HepG2 (cell line): ENCODE results near the gene HSPB2. TPM values are rescaled to one million over a fixed set of nuclear protein-coding genes. Genes with fewer than 3 reads are reported as not detected.
A peak's percentile ranks its signal among the peaks of the same experiment; 100 is the strongest.

Experiments
- DRAP1 ChIP-seq: IDR thresholded peaks from 2 replicates; pipeline ENCODE4 v1.6.1; 2016; ENCODE audit warnings: missing genetic modification reagents, missing compliant biosample characterization
- EP300 ChIP-seq, 3 experiments: sonication (generic) in 1 of 3; formaldehyde crosslinking in 1 of 3; IDR thresholded peaks; 2 replicates each; pipeline versions ENCODE4 v1.5.1 to v1.6.1; 2011 to 2020; ENCODE audit warnings: low read depth in 2 of 3, low read length in 2 of 3, borderline replicate concordance in 1 of 3, improper control_type of control experiment in 1 of 3, mild to moderate bottlenecking in 1 of 3, missing genetic modification reagents in 1 of 3, moderate library complexity in 1 of 3
- ETS1 ChIP-seq: sonication (generic); formaldehyde crosslinking; IDR thresholded peaks from 2 replicates; pipeline ENCODE4 v1.4.0; 2020; ENCODE audit warnings: missing genetic modification reagents
- GATAD2A ChIP-seq: IDR thresholded peaks from 2 replicates; pipeline ENCODE4 v1.6.1; 2016
- HBP1 ChIP-seq: IDR thresholded peaks from 2 replicates; pipeline ENCODE4 v1.6.1; 2016; ENCODE audit warnings: low read depth, control low read depth
- ISL2 ChIP-seq: sonication (generic); formaldehyde crosslinking; IDR thresholded peaks from 2 replicates; pipeline ENCODE4 v1.5.0; 2020; ENCODE audit warnings: missing genetic modification reagents
- KLF9 ChIP-seq: IDR thresholded peaks from 2 replicates; pipeline ENCODE4 v1.6.1; 2016; ENCODE audit warnings: low read depth
- MIER3 ChIP-seq: IDR thresholded peaks from 2 replicates; pipeline ENCODE4 v1.6.1; 2016; ENCODE audit warnings: missing compliant biosample characterization, borderline replicate concordance
- MXD1 ChIP-seq: sonication (generic); formaldehyde crosslinking; IDR thresholded peaks from 2 replicates; pipeline ENCODE4 v1.4.0; 2020; ENCODE audit warnings: mild to moderate bottlenecking, missing genetic modification reagents
- NPAS2 ChIP-seq: sonication (generic); formaldehyde crosslinking; IDR thresholded peaks from 2 replicates; pipeline ENCODE4 v1.8.0; 2022; ENCODE audit warnings: mild to moderate bottlenecking, missing genetic modification reagents, borderline replicate concordance
- PBX3 ChIP-seq: sonication (generic); formaldehyde crosslinking; IDR thresholded peaks from 2 replicates; pipeline ENCODE4 v1.8.1; 2023; ENCODE audit warnings: missing genetic modification reagents, inconsistent platforms, borderline replicate concordance
- PHF21A ChIP-seq: sonication (generic); formaldehyde crosslinking; IDR thresholded peaks from 2 replicates; pipeline ENCODE4 v1.5.0; 2020; ENCODE audit warnings: mild to moderate bottlenecking, missing genetic modification reagents
- POLR2A ChIP-seq, 2 experiments: IDR thresholded peaks; 2 replicates each; pipeline ENCODE4 v1.6.1; 2011; ENCODE audit warnings: low read depth in 2 of 2, low read length in 2 of 2, mild to moderate bottlenecking in 1 of 2, moderate library complexity in 1 of 2; ENCODE audit not compliant: insufficient read depth in 1 of 2
- SOX13 ChIP-seq, 3 experiments: fragments of 450-650 bp in 1 of 3; sonication (generic) in 1 of 3; formaldehyde crosslinking in 1 of 3; IDR thresholded peaks in 2 of 3; conservative IDR thresholded peaks in 1 of 3; 2 replicates each; pipeline versions ENCODE4 v1.5.0 to v1.6.1; 2016 to 2020; ENCODE audit warnings: antibody characterized with exemption in 1 of 3, mild to moderate bottlenecking in 1 of 3, missing compliant biosample characterization in 1 of 3, missing genetic modification reagents in 1 of 3, moderate library complexity in 1 of 3
- SOX6 ChIP-seq, 2 experiments: fragments of 450-650 bp in 1 of 2; sonication (generic) in 1 of 2; formaldehyde crosslinking in 1 of 2; IDR thresholded peaks; 2 replicates each; pipeline versions ENCODE4 v1.4.0 to v1.6.1; 2017 to 2020; ENCODE audit warnings: antibody characterized with exemption in 1 of 2, mild to moderate bottlenecking in 1 of 2, missing genetic modification reagents in 1 of 2
- SP5 ChIP-seq: IDR thresholded peaks from 2 replicates; pipeline ENCODE4 v1.6.1; 2016; ENCODE audit warnings: low read depth, borderline replicate concordance
- TARDBP ChIP-seq: sonication (generic); formaldehyde crosslinking; IDR thresholded peaks from 2 replicates; pipeline ENCODE4 v1.8.0; 2022; ENCODE audit warnings: mild to moderate bottlenecking, missing genetic modification reagents
- ZBTB14 ChIP-seq: sonication (generic); formaldehyde crosslinking; IDR thresholded peaks from 2 replicates; pipeline ENCODE4 v1.4.0; 2020; ENCODE audit warnings: missing genetic modification reagents
- ZNF512B ChIP-seq: sonication (generic); formaldehyde crosslinking; IDR thresholded peaks from 2 replicates; pipeline ENCODE4 v1.5.1; 2020; ENCODE audit warnings: missing genetic modification reagents, mild to moderate bottlenecking, borderline replicate concordance
- polyA plus RNA-seq, 8 experiments: library from polyadenylated mRNA; depleted of rRNA in 3 of 8; stranded (reverse) in 7 of 8; unstranded in 1 of 8; fragments of >200 nt; fragmentation: Illumina TruSeq in 4 of 8; extraction: Trizol in 4 of 8; gene quantifications; 2 replicates each; pipeline versions ENCODE4 v1.2.1 to v1.2.3, GENCODE V29; 2011 to 2016; ENCODE audit warnings: low read depth in 4 of 8, missing spikeins in 1 of 8, mixed read lengths in 1 of 8; ENCODE audit not compliant: insufficient read depth in 1 of 8
- total RNA-seq, 5 experiments: library from RNA; depleted of rRNA; stranded (reverse); fragments of >200 nt; fragmentation: Illumina TruSeq; extraction: Trizol; gene quantifications; 2 replicates each; pipeline ENCODE4 v1.2.3, GENCODE V29; 2016; ENCODE audit warnings: low read depth in 1 of 5

The HSPB2 gene
- total and polyA plus RNA-seq, 2 of the 13 experiments (the other 11 are each of a cell fraction or from before 2014, with no cell fraction given) = 0.04 TPM; not detected in 1

GRCh38 chr11:111938687-111939160 is 26.2 kb downstream of the HSPB2 start (continued):
- TF ChIP-seq ZNF512B (CRISPR knock-in tag) = no peak
- TF ChIP-seq ISL2 (CRISPR knock-in tag) = 0 out of 2 replicates have a peak, but pooled peaks have one; percentile 37
- 0 out of 2 replicates have a peak, but pooled peaks have one; percentile 31 for TF ChIP-seq ZBTB14 (CRISPR knock-in tag)
- no peak for TF ChIP-seq HBP1
- peak; percentile 33; the same call in 1 of the 2 replicates for TF ChIP-seq TARDBP (CRISPR knock-in tag)
- TF ChIP-seq PHF21A (CRISPR knock-in tag) = 0 out of 2 replicates have a peak, but pooled peaks have one; percentile 26
- peak; percentile 34; the same call in 1 of the 2 replicates for TF ChIP-seq GATAD2A (CRISPR knock-in tag)
- peak in 1 of 2 experiments; percentile 67; a peak in 1 of 4 replicates for TF ChIP-seq EP300 (IDR thresholded peaks at IDR 0.05; ENCODE audit: low read depth in 2 of 2, low read length in 2 of 2)
- TF ChIP-seq EP300 (CRISPR knock-in tag; IDR thresholded peaks at IDR 0.05; ENCODE audit: borderline replicate concordance) = no peak
- no peak for TF ChIP-seq KLF9 (CRISPR knock-in tag)
- TF ChIP-seq NPAS2 (CRISPR knock-in tag) = no peak
- TF ChIP-seq DRAP1 (CRISPR knock-in tag) = peak; percentile 55
- no peak for TF ChIP-seq SOX6 (IDR thresholded peaks at IDR 0.05)
- 0 out of 2 replicates have a peak, but pooled peaks have one; percentile 25 for TF ChIP-seq SOX6 (CRISPR knock-in tag; IDR thresholded peaks at IDR 0.05)
- TF ChIP-seq MXD1 (CRISPR knock-in tag) = no peak
- peak; percentile 52; the same call in 1 of the 2 replicates for TF ChIP-seq MIER3 (CRISPR knock-in tag)
- peak; percentile 31; the same call in 1 of the 2 replicates for TF ChIP-seq SP5 (CRISPR knock-in tag)
- no peak for TF ChIP-seq SOX13 (IDR thresholded peaks at IDR 0.05)
- TF ChIP-seq SOX13 (CRISPR knock-in tag; conservative IDR thresholded peaks at IDR 0.05 in 1 of 2, IDR thresholded peaks at IDR 0.05 in 1 of 2) = peak in 1 of 2 experiments; percentile 22; a peak in 1 of 4 replicates
- no peak for TF ChIP-seq ETS1 (CRISPR knock-in tag)
- 0 out of 4 replicates have a peak, but pooled peaks of 1 of the 2 experiments have one; percentile 16 for TF ChIP-seq POLR2A (IDR thresholded peaks at IDR 0.05; ENCODE audit: insufficient read depth in 1 of 2, low read depth in 2 of 2, low read length in 2 of 2)
- no peak for TF ChIP-seq PBX3
